ENCODE measurements around the gene GARIN1A.
"Not testable (repeated sequence)": the region's sequence is repeated elsewhere in the genome, so short reads cannot be mapped to it uniquely, and the experiment has no call there.

Gene GARIN1A

GRCh38 chr7:128683738-128684137 is 11.6 kb downstream of the GARIN1A start:
- FAIRE-seq, result not testable (repeated sequence)

GRCh38 chr7:128687131-128687530 is 15.0 kb downstream of the GARIN1A start:
- no peak for FAIRE-seq

GRCh38 chr7:128688492-128688891 is 16.4 kb downstream of the GARIN1A start:
- FAIRE-seq, result no peak

GRCh38 chr7:128689161-128689935 is 17.3 kb downstream of the GARIN1A start:
- not testable (repeated sequence) for FAIRE-seq

GRCh38 chr7:128691227-128691626 is 19.1 kb downstream of the GARIN1A start:
- no peak for FAIRE-seq

- FAIRE-seq, result no peak
Measured at GRCh38 chr7:128692623-128693270, 20.7 kb downstream of the GARIN1A start.

GRCh38 chr7:128693373-128694015 is 21.4 kb downstream of the GARIN1A start:
- FAIRE-seq, result no peak

- no peak for FAIRE-seq
Measured at GRCh38 chr7:128694738-128695137, 22.6 kb downstream of the GARIN1A start.

GRCh38 chr7:128697302-128697905 is 25.3 kb downstream of the GARIN1A start:
- FAIRE-seq, result no peak

GRCh38 chr7:128699196-128699712 is 27.2 kb downstream of the GARIN1A start:
- no peak for FAIRE-seq

GRCh38 chr7:128699895-128700294 is 27.8 kb downstream of the GARIN1A start:
- FAIRE-seq, result no peak

- FAIRE-seq, result no peak
Measured at GRCh38 chr7:128701062-128701785, 29.1 kb downstream of the GARIN1A start.

GRCh38 chr7:128703609-128704241 is 31.6 kb downstream of the GARIN1A start:
- no peak for FAIRE-seq

GRCh38 chr7:128705891-128706333 is 33.8 kb downstream of the GARIN1A start:
- FAIRE-seq, result no peak

GRCh38 chr7:128707752-128708151 is 35.7 kb downstream of the GARIN1A start:
- no peak for FAIRE-seq

- no peak for FAIRE-seq
Measured at GRCh38 chr7:128708235-128708634, 36.1 kb downstream of the GARIN1A start.

- FAIRE-seq, result no peak
Measured at GRCh38 chr7:128708824-128709223, 36.7 kb downstream of the GARIN1A start.

- FAIRE-seq, result no peak
Measured at GRCh38 chr7:128710481-128710880, 38.4 kb downstream of the GARIN1A start.

GRCh38 chr7:128713794-128714193 is 41.7 kb downstream of the GARIN1A start:
- no peak for FAIRE-seq

- FAIRE-seq, result no peak
Measured at GRCh38 chr7:128714701-128715495, 42.8 kb downstream of the GARIN1A start.
